WTC11 (cell line): ENCODE data around the gene TGFBRAP1. TPM values are rescaled to one million over a fixed set of nuclear protein-coding genes. Genes with fewer than 3 reads are reported as not detected.
"Not testable (repeated sequence)": the region's sequence is repeated elsewhere in the genome, so short reads cannot be mapped to it uniquely, and the experiment has no call there.

Source experiments
- ATAC-seq: fragments of 200-7000 bp; cut with Tn5 transposase; 2 replicates; pipeline ENCODE4 v1.10.0; 2021; ENCODE audit warnings: mild to moderate bottlenecking, moderate library complexity
- CTCF ChIA-PET: fragments of 300-600 bp; sonication (Branson Sonifier 250); formaldehyde crosslinking; loops from one replicate; lab custom pipeline; 2021; ENCODE audit warnings: antibody characterized with exemption; lab: Charles Lee
- POLR2A ChIA-PET: fragments of 350-600 bp; sonication (Branson Sonifier 250); formaldehyde crosslinking; loops from one replicate; lab custom pipeline; 2021; ENCODE audit warnings: antibody characterized with exemption; lab: Charles Lee
- DNase-seq: peaks from one replicate; pipeline ENCODE4 v3.0.0; 2021; ENCODE audit warnings: low spot score
- H3K27ac Mint-ChIP-seq: 2 replicates; pipeline ENCODE4 v1.8.0; 2021; ENCODE audit warnings: mixed read lengths
- H3K27me3 Mint-ChIP-seq: 2 replicates; pipeline ENCODE4 v1.8.0; 2021; ENCODE audit warnings: low read depth, mild to moderate bottlenecking, moderate library complexity, mixed read lengths
- H3K36me3 Mint-ChIP-seq: 2 replicates; pipeline ENCODE4 v1.8.0; 2021; ENCODE audit warnings: mixed read lengths
- H3K4me1 Mint-ChIP-seq: 2 replicates; pipeline ENCODE4 v1.8.0; 2022; ENCODE audit warnings: mixed read lengths
- H3K4me3 Mint-ChIP-seq: 2 replicates; pipeline ENCODE4 v1.8.0; 2021; ENCODE audit warnings: mild to moderate bottlenecking, moderate library complexity, mixed read lengths
- H3K9me3 Mint-ChIP-seq: 2 replicates; pipeline ENCODE4 v1.8.0; 2021; ENCODE audit warnings: mixed read lengths
- ATF2 ChIP-seq: sonication (generic); formaldehyde crosslinking; IDR thresholded peaks from 2 replicates; pipeline ENCODE4 v1.8.1; 2022; ENCODE audit warnings: low read depth, missing genetic modification reagents, borderline replicate concordance
- ATF3 ChIP-seq: sonication (generic); formaldehyde crosslinking; conservative IDR thresholded peaks from 2 replicates; pipeline ENCODE4 v1.8.1; 2022; ENCODE audit warnings: mild to moderate bottlenecking, missing genetic modification reagents
- CDX4 ChIP-seq: fragments of 250-450 bp; sonication (Bioruptor Pico); IDR thresholded peaks from 2 replicates; pipeline ENCODE4 v1.9.0; 2021; ENCODE audit warnings: moderate library complexity, mild to moderate bottlenecking, inconsistent platforms, borderline replicate concordance
- E2F1 ChIP-seq: sonication (generic); formaldehyde crosslinking; IDR thresholded peaks from 2 replicates; pipeline ENCODE4 v1.8.0; 2022; ENCODE audit warnings: mild to moderate bottlenecking, missing genetic modification reagents
- EMX1 ChIP-seq: fragments of 250-450 bp; sonication (Bioruptor Pico); IDR thresholded peaks from 2 replicates; pipeline ENCODE4 v1.8.0; 2021; ENCODE audit warnings: mild to moderate bottlenecking
- ERG ChIP-seq: fragments of 250-450 bp; sonication (Bioruptor Pico); IDR thresholded peaks from 2 replicates; pipeline ENCODE4 v1.8.0; 2021; ENCODE audit warnings: mild to moderate bottlenecking
- GTF2I ChIP-seq: fragments of 250-450 bp; sonication (Bioruptor Pico); conservative IDR thresholded peaks from 2 replicates; pipeline ENCODE4 v1.4.0; 2021; ENCODE audit warnings: mild to moderate bottlenecking
- JUN ChIP-seq: sonication (generic); formaldehyde crosslinking; IDR thresholded peaks from 2 replicates; pipeline ENCODE4 v1.8.0; 2023; ENCODE audit warnings: mild to moderate bottlenecking, missing genetic modification reagents
- NFYB ChIP-seq: sonication (generic); formaldehyde crosslinking; conservative IDR thresholded peaks from 2 replicates; pipeline ENCODE4 v1.8.0; 2022; ENCODE audit warnings: low read depth, missing genetic modification reagents
- NR1H2 ChIP-seq: sonication (generic); formaldehyde crosslinking; IDR thresholded peaks from 2 replicates; pipeline ENCODE4 v1.9.0; 2021; ENCODE audit warnings: mild to moderate bottlenecking, moderate library complexity, missing genetic modification reagents
- NR2C2 ChIP-seq: sonication (generic); formaldehyde crosslinking; IDR thresholded peaks from 2 replicates; pipeline ENCODE4 v1.8.0; 2022; ENCODE audit warnings: mild to moderate bottlenecking, missing genetic modification reagents
- PRRX2 ChIP-seq: fragments of 250-450 bp; sonication (Bioruptor Pico); IDR thresholded peaks from 2 replicates; pipeline ENCODE4 v1.8.0; 2021; ENCODE audit warnings: mild to moderate bottlenecking
- TEAD1 ChIP-seq: sonication (generic); formaldehyde crosslinking; IDR thresholded peaks from 2 replicates; pipeline ENCODE4 v1.8.0; 2022; ENCODE audit warnings: mild to moderate bottlenecking, missing genetic modification reagents
- ZNF532 ChIP-seq: fragments of 250-450 bp; sonication (Bioruptor Pico); IDR thresholded peaks from 2 replicates; pipeline ENCODE4 v1.9.0; 2021; ENCODE audit warnings: mild to moderate bottlenecking, borderline replicate concordance
- total RNA-seq: library from RNA; stranded (reverse); gene quantifications from 3 replicates; pipeline ENCODE4 v1.2.3, GENCODE V29; 2021

TGFBRAP1 gene
- total RNA-seq, 1 experiment from 2014 or later: 16.3 TPM

- TF ChIP-seq ATF3 (CRISPR knock-in tag) (no peak), ERG (CRISPR knock-in tag) (no peak), JUN (CRISPR knock-in tag) (no peak), ATF2 (CRISPR knock-in tag) (no peak)
- TF ChIP-seq, all 79 proteins: peak for 0
- H3K9me3 Mint-ChIP-seq: peaks cover 15% of the 10 kb centered on the region
- no peak for DNase-seq
- no peak overlapping the region for H3K4me3 Mint-ChIP-seq
- peaks cover 5% of the 10 kb centered on the region; the same call in 1 of the 2 replicates for H3K4me1 Mint-ChIP-seq
- peaks cover 8% of the 10 kb centered on the region for H3K36me3 Mint-ChIP-seq
- no peak overlapping the region for H3K27ac Mint-ChIP-seq
- ChIA-PET POLR2A (no interaction called here), CTCF (interaction anchor here (0.6 to 1.9 kb wide), 2 partner anchors 8 to 14 kb away, joined by 4 to 6 read pairs; no protein-coding TSS in a partner anchor)
- no peaks in the 10 kb centered on the region for H3K27me3 Mint-ChIP-seq
- ATAC-seq: no peak
These were observed 77.3 kb downstream of the TGFBRAP1 start for GRCh38 chr2:105252271-105252670.

GRCh38 chr2:105251016-105251648 is 78.4 kb downstream of the TGFBRAP1 start:
- not testable (repeated sequence) for H3K27me3 Mint-ChIP-seq

GRCh38 chr2:105249891-105250290 is 79.6 kb downstream of the TGFBRAP1 start:
- Mint-ChIP-seq H3K9me3 (peaks cover 15% of the 10 kb centered on the region), H3K4me1 (no peaks in the 10 kb centered on the region), H3K27ac (no peak overlapping the region), H3K4me3 (no peak overlapping the region), H3K27me3 (no peaks in the 10 kb centered on the region), H3K36me3 (peaks cover 8% of the 10 kb centered on the region)
- no peak for DNase-seq
- TF ChIP-seq PRRX2: no peak
- TF ChIP-seq NR1H2 (CRISPR knock-in tag): no peak
- TF ChIP-seq EMX1 (CRISPR knock-in tag): no peak
- TF ChIP-seq TEAD1 (CRISPR knock-in tag): no peak
- TF ChIP-seq GTF2I (CRISPR knock-in tag): no peak
- no peak for TF ChIP-seq NFYB
- no peak for TF ChIP-seq E2F1 (CRISPR knock-in tag)
- no peak for TF ChIP-seq ERG (CRISPR knock-in tag)
- TF ChIP-seq CDX4: no peak
- no peak for TF ChIP-seq ZNF532 (CRISPR knock-in tag)
- TF ChIP-seq NR2C2 (CRISPR knock-in tag): no peak
- CTCF ChIA-PET: no interaction called here
- POLR2A ChIA-PET: no interaction called here
- ATAC-seq: no peak

More at GRCh38 chr2:105251016-105251648, 78.4 kb downstream of the TGFBRAP1 start:
- H3K4me3 Mint-ChIP-seq, POLR2A ChIA-PET, H3K4me1 Mint-ChIP-seq, H3K27ac Mint-ChIP-seq, ATAC-seq, CTCF ChIA-PET, DNase-seq, H3K36me3 Mint-ChIP-seq: not testable (repeated sequence)
- peaks cover 15% of the 10 kb centered on the region for H3K9me3 Mint-ChIP-seq
